HEK293T (cell line): Measurements from ENCODE around the gene SEC61G.

Source experiments
- CTCF ChIA-PET: fragments of 350-600 bp; formaldehyde crosslinking; extraction: SDS; loops from one replicate; lab custom pipeline; 2021; ENCODE audit warnings: antibody characterized with exemption, inconsistent platforms; lab: Yijun Ruan, JAX
- POLR2A ChIA-PET: fragments of 350-600 bp; formaldehyde crosslinking; extraction: SDS; loops from one replicate; lab custom pipeline; 2020; ENCODE audit warnings: antibody characterized with exemption, inconsistent platforms; lab: Yijun Ruan, JAX
- DNase-seq: peaks from one replicate; pipeline ENCODE4 v3.0.0; 2012; ENCODE audit warnings: mixed read lengths; ENCODE audit errors: extremely low spot score
- ARNT ChIP-seq: fragments of 450-650 bp; IDR thresholded peaks from 2 replicates; pipeline ENCODE4 v1.6.1; 2017; ENCODE audit warnings: mild to moderate bottlenecking
- BHLHE40 ChIP-seq: fragments of 450-650 bp; IDR thresholded peaks from 2 replicates; pipeline ENCODE4 v1.6.1; 2016; ENCODE audit warnings: mild to moderate bottlenecking, moderate library complexity, borderline replicate concordance
- CTBP1 ChIP-seq: fragments of 450-650 bp; IDR thresholded peaks from 2 replicates; pipeline ENCODE4 v1.6.1; 2016; ENCODE audit warnings: borderline replicate concordance
- ELF4 ChIP-seq: fragments of 450-650 bp; IDR thresholded peaks from 2 replicates; pipeline ENCODE4 v1.6.1; 2017; ENCODE audit warnings: antibody characterized with exemption
- FOXA1 ChIP-seq: fragments of 450-650 bp; IDR thresholded peaks from 2 replicates; pipeline ENCODE4 v1.6.1; 2016; ENCODE audit warnings: mild to moderate bottlenecking
- FOXK2 ChIP-seq: fragments of 450-650 bp; IDR thresholded peaks from 2 replicates; pipeline ENCODE4 v1.6.1; 2016; ENCODE audit warnings: mild to moderate bottlenecking
- FOXM1 ChIP-seq: fragments of 450-650 bp; IDR thresholded peaks from 2 replicates; pipeline ENCODE4 v1.6.1; 2017; ENCODE audit warnings: mild to moderate bottlenecking, borderline replicate concordance
- HDGF ChIP-seq: fragments of 450-650 bp; IDR thresholded peaks from 2 replicates; pipeline ENCODE4 v1.6.1; 2017; ENCODE audit warnings: antibody characterized with exemption, borderline replicate concordance
- L3MBTL2 ChIP-seq: fragments of 450-650 bp; conservative IDR thresholded peaks from 2 replicates; pipeline ENCODE4 v1.6.1; 2016; ENCODE audit warnings: mild to moderate bottlenecking
- LEF1 ChIP-seq: fragments of 450-650 bp; IDR thresholded peaks from 2 replicates; pipeline ENCODE4 v1.6.1; 2017; ENCODE audit warnings: mild to moderate bottlenecking, borderline replicate concordance
- NFRKB ChIP-seq: fragments of 450-650 bp; IDR thresholded peaks from 2 replicates; pipeline ENCODE4 v1.6.1; 2016; ENCODE audit warnings: mild to moderate bottlenecking, moderate library complexity
- PKNOX1 ChIP-seq: fragments of 450-650 bp; IDR thresholded peaks from 2 replicates; pipeline ENCODE4 v1.6.1; 2016
- SP1 ChIP-seq: fragments of 450-650 bp; IDR thresholded peaks from 2 replicates; pipeline ENCODE4 v1.6.1; 2017
- SUZ12 ChIP-seq: fragments of 450-650 bp; IDR thresholded peaks from 2 replicates; pipeline ENCODE4 v1.6.1; 2016; ENCODE audit warnings: mild to moderate bottlenecking
- TARDBP ChIP-seq: fragments of 450-650 bp; IDR thresholded peaks from 2 replicates; pipeline ENCODE4 v1.6.1; 2016
- ZNF384 ChIP-seq: fragments of 450-650 bp; IDR thresholded peaks from 2 replicates; pipeline ENCODE4 v1.6.1; 2016

The SEC61G gene

GRCh38 chr7:54758702-54759592 is at the start of gene SEC61G:
TSS of gene SEC61G (minus strand) at chr7:54759211. CDS start at chr7:54757588, 1,623 bp downstream.
- peak; percentile 93 for DNase-seq
- ChIA-PET CTCF (no interaction called here), POLR2A (interaction anchor here (0.6 to 2.7 kb wide), 23 partner anchors 8 to 1347 kb away, joined by 3 to 20 read pairs (median 3); partner anchors contain the start of genes CCT6A, CHCHD2, PSPH and VSTM2A)
- TF ChIP-seq SP1, result no peak
- TF ChIP-seq L3MBTL2, result peak; percentile 43; the same call in 1 of the 2 replicates
- no peak for TF ChIP-seq HDGF
- no peak for TF ChIP-seq FOXK2
- no peak for TF ChIP-seq SUZ12
- TF ChIP-seq ELF4, result peak; percentile 69

- CTCF ChIA-PET, result no interaction called here
- TF ChIP-seq PKNOX1, result no peak
- TF ChIP-seq FOXK2, result no peak
- no peak for TF ChIP-seq TARDBP
- no peak for TF ChIP-seq ELF4
- TF ChIP-seq SUZ12, result no peak
- no peak for TF ChIP-seq HDGF
- TF ChIP-seq FOXA1, result no peak
- TF ChIP-seq SP1, result no peak
- no peak for TF ChIP-seq ARNT
- TF ChIP-seq L3MBTL2, result no peak
- no peak for TF ChIP-seq ZNF384
- TF ChIP-seq CTBP1, result no peak
- TF ChIP-seq FOXM1, result no peak
- TF ChIP-seq BHLHE40, result no peak
- DNase-seq, result no peak
- POLR2A ChIA-PET, result interaction anchor here (0.8 kb wide), 1 partner anchor 43 kb away, joined by 3 read pairs; the partner anchor contains the start of gene SEC61G
Measured at GRCh38 chr7:54802841-54803240, 43.8 kb upstream of the SEC61G start.

- DNase-seq, result no peak
- ChIA-PET CTCF (no interaction called here), POLR2A (no interaction called here)
- TF ChIP-seq SP1 (no peak), HDGF (no peak), PKNOX1 (no peak), ZNF384 (no peak), FOXA1 (no peak), ELF4 (no peak)
Measured at GRCh38 chr7:54802114-54802513, 43.1 kb upstream of the SEC61G start.

- POLR2A ChIA-PET, result no interaction called here
- TF ChIP-seq SP1 (no peak), BHLHE40 (no peak), CTBP1 (no peak), FOXK2 (no peak), SUZ12 (no peak), ELF4 (no peak), PKNOX1 (no peak), LEF1 (no peak), HDGF (no peak), L3MBTL2 (no peak), ARNT (no peak), TARDBP (no peak), ZNF384 (no peak)
- CTCF ChIA-PET, result no interaction called here
Measured at GRCh38 chr7:54799792-54800191, 40.8 kb upstream of the SEC61G start.

GRCh38 chr7:54798530-54798929 is 39.5 kb upstream of the SEC61G start:
- TF ChIP-seq PKNOX1 (no peak), CTBP1 (no peak), L3MBTL2 (no peak), SP1 (no peak), NFRKB (no peak), ZNF384 (no peak), ELF4 (no peak), FOXK2 (no peak), BHLHE40 (no peak), FOXA1 (no peak), ARNT (no peak), FOXM1 (no peak), LEF1 (no peak), HDGF (no peak), SUZ12 (no peak), TARDBP (no peak)
- no peak for DNase-seq
- ChIA-PET POLR2A (no interaction called here), CTCF (no interaction called here)

More at GRCh38 chr7:54799792-54800191, 40.8 kb upstream of the SEC61G start:
- DNase-seq, result no peak

- no peak for DNase-seq
- TF ChIP-seq CTBP1, result no peak
- POLR2A ChIA-PET, result no interaction called here
- CTCF ChIA-PET, result no interaction called here
Measured at GRCh38 chr7:54796853-54797252, 37.8 kb upstream of the SEC61G start.
